Keratinocyte (primary cell): ENCODE results near the gene UGT1A1.

Source experiments
- EZH2 ChIP-seq: IDR thresholded peaks from one replicate; pipeline ENCODE4 v1.6.1; 2012; ENCODE audit warnings: inconsistent platforms, mild to moderate bottlenecking, low read length, moderate library complexity
- TF ChIP-seq, protein P1 (sequence below), 3 experiments: IDR thresholded peaks in 1 of 3; conservative IDR thresholded peaks in 1 of 3; optimal IDR thresholded peaks in 1 of 3; 2 replicates in 2 of 3; 3 replicates in 1 of 3; pipeline versions ENCODE3 to v1.5.1; 2011; ENCODE audit warnings: low read length in 3 of 3, mild to moderate bottlenecking in 3 of 3, moderate library complexity in 2 of 3, control low read depth in 1 of 3, inconsistent platforms in 1 of 3; ENCODE audit not compliant: insufficient read depth in 2 of 3; ENCODE audit errors: extremely low read depth in 1 of 3

DNA sequence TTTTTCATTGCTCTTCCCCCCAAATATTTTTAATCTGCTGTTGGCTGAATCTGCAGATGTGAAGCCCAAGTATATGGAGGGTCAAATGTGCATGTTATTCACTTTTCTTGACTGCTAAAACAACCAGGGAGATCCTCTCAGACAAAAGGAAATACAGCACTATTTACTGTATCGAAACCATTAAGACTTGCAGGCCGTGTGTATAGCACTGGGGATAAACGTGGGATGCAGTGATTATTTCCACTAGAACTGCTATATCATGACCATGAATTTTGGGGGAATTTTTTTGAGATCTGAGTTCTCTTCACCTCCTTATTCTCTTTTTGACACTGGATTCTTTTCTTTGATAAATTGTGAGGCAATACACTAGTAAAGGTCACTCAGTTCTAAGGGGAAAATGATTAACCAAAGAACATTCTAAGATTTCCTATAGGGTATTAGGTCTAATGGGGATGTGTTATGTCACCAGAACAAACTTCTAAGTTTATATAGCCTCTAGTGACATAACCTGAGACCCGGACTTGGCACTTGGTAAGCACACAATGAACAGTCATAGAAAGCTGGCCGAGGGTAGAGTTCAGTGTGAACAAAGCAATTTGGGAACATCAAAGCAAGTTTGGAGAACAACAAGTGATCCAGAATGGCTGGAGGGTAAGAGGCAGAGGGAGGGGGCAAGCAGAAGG, 14.9 kb upstream of the UGT1A1 start:
- TF ChIP-seq, protein P1, sequence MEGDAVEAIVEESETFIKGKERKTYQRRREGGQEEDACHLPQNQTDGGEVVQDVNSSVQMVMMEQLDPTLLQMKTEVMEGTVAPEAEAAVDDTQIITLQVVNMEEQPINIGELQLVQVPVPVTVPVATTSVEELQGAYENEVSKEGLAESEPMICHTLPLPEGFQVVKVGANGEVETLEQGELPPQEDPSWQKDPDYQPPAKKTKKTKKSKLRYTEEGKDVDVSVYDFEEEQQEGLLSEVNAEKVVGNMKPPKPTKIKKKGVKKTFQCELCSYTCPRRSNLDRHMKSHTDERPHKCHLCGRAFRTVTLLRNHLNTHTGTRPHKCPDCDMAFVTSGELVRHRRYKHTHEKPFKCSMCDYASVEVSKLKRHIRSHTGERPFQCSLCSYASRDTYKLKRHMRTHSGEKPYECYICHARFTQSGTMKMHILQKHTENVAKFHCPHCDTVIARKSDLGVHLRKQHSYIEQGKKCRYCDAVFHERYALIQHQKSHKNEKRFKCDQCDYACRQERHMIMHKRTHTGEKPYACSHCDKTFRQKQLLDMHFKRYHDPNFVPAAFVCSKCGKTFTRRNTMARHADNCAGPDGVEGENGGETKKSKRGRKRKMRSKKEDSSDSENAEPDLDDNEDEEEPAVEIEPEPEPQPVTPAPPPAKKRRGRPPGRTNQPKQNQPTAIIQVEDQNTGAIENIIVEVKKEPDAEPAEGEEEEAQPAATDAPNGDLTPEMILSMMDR (optimal IDR thresholded peaks at IDR 0.05 in 1 of 3, IDR thresholded peaks at IDR 0.05 in 1 of 3, conservative IDR thresholded peaks at IDR 0.05 in 1 of 3; ENCODE audit: extremely low read depth in 1 of 3, insufficient read depth in 2 of 3, low read length in 3 of 3): no peak
- no peak for TF ChIP-seq EZH2
